ENCODE measurements around the gene SCP2.

DNA sequence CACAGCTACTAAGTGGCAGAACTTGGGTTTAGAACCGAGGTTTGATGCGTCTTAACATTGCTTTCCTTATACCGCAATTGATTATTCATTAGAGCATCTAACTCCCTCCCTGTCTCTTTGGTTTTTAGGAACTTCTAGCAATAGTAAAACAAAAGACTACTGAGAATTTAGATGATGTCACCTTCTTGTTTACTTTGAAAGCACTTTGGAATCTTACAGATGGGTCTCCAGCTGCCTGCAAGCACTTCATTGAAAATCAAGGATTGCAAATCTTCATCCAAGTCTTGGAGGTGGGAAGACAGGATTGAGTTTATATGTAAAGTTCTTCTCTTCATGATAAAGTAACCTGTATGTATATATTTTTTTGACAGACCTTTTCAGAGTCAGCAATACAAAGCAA lies 49.5 kb upstream of the SCP2 start:
- no peak for TF ChIP-seq POLR2A (IDR thresholded peaks at IDR 0.05)
- TF ChIP-seq, protein P1, sequence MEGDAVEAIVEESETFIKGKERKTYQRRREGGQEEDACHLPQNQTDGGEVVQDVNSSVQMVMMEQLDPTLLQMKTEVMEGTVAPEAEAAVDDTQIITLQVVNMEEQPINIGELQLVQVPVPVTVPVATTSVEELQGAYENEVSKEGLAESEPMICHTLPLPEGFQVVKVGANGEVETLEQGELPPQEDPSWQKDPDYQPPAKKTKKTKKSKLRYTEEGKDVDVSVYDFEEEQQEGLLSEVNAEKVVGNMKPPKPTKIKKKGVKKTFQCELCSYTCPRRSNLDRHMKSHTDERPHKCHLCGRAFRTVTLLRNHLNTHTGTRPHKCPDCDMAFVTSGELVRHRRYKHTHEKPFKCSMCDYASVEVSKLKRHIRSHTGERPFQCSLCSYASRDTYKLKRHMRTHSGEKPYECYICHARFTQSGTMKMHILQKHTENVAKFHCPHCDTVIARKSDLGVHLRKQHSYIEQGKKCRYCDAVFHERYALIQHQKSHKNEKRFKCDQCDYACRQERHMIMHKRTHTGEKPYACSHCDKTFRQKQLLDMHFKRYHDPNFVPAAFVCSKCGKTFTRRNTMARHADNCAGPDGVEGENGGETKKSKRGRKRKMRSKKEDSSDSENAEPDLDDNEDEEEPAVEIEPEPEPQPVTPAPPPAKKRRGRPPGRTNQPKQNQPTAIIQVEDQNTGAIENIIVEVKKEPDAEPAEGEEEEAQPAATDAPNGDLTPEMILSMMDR (IDR thresholded peaks at IDR 0.05): no peak

Measured in right lobe of liver (tissue), 4 donors.